Measurements from ENCODE around the gene SLC6A5. TPM values are rescaled to one million over a fixed set of nuclear protein-coding genes. Genes with fewer than 3 reads are reported as not detected.

The SLC6A5 gene
- total RNA-seq, 2 donors from 2014 or later, result 0.40 TPM; not detected in 1

- TF ChIP-seq CTCF (IDR thresholded peaks at IDR 0.05) (no peak), POLR2AphosphoS5 (IDR thresholded peaks at IDR 0.05) (no peak), POLR2A (IDR thresholded peaks at IDR 0.05) (no peak)
- H3K36me3 ChIP-seq, result no peaks in the 10 kb centered on the region
- intact Hi-C loops (cut with DNase I), result no loop called here
- no peaks in the 10 kb centered on the region for H3K27me3 ChIP-seq (replicated peaks; ENCODE audit: insufficient read depth)
- no peak overlapping the region for H3K27ac ChIP-seq
- no peaks in the 10 kb centered on the region for H3K9me3 ChIP-seq
- H3K4me1 ChIP-seq (replicated peaks), result no peaks in the 10 kb centered on the region
- DNase-seq (ENCODE audit: low spot score), result no peak
- H3K4me3 ChIP-seq, result no peak overlapping the region
- WGBS, result 93% methylated on average over 2 of the region's 2 CpGs
These were observed 77.2 kb downstream of the SLC6A5 start for GRCh38 chr11:20676658-20677057.

- Histone ChIP-seq H3K4me1 (replicated peaks) (no peaks in the 10 kb centered on the region), H3K4me3 (no peak overlapping the region), H3K9me3 (no peaks in the 10 kb centered on the region), H3K27ac (no peak overlapping the region), H3K36me3 (no peaks in the 10 kb centered on the region), H3K27me3 (replicated peaks; ENCODE audit: insufficient read depth) (no peaks in the 10 kb centered on the region)
- intact Hi-C loops (cut with DNase I), result no loop called here
- 53% methylated on average over 3 of the region's 3 CpGs for WGBS
- no peak for TF ChIP-seq POLR2AphosphoS5 (IDR thresholded peaks at IDR 0.05)
- no peak for TF ChIP-seq CTCF (IDR thresholded peaks at IDR 0.05)
- TF ChIP-seq POLR2A (IDR thresholded peaks at IDR 0.05), result no peak
- DNase-seq (ENCODE audit: low spot score), result no peak
These were observed 89.4 kb downstream of the SLC6A5 start for GRCh38 chr11:20688761-20689160.

GRCh38 chr11:20707876-20708275 lies 108.5 kb downstream of the SLC6A5 start:
- intact Hi-C loops (cut with DNase I), result no loop called here
- DNase-seq (ENCODE audit: low spot score), result no peak
- no peak overlapping the region for H3K4me3 ChIP-seq

More at GRCh38 chr11:20707876-20708275, 108.5 kb downstream of the SLC6A5 start:
- WGBS, result 48% methylated on average over 6 of the region's 6 CpGs
- Histone ChIP-seq H3K36me3 (no peaks in the 10 kb centered on the region), H3K9me3 (no peaks in the 10 kb centered on the region), H3K4me1 (replicated peaks) (no peaks in the 10 kb centered on the region), H3K27me3 (replicated peaks; ENCODE audit: insufficient read depth) (no peaks in the 10 kb centered on the region), H3K27ac (no peak overlapping the region)
- TF ChIP-seq POLR2A (IDR thresholded peaks at IDR 0.05) (no peak), POLR2AphosphoS5 (IDR thresholded peaks at IDR 0.05) (no peak)

Other genes starting within 250 kb of the SLC6A5 start
- gene HTATIP2, start 235.9 kb upstream of the SLC6A5 start, total RNA-seq, result 10 to 100 TPM; 35.1 to 48.0 TPM
- 10 to 100 TPM; 13.8 to 18.7 TPM for gene PRMT3, start 211.9 kb upstream of the SLC6A5 start, total RNA-seq
- gene NELL1, start 70.0 kb downstream of the SLC6A5 start, total RNA-seq, result 10 to 100 TPM in 1 of 2 donors, 1 to 10 TPM in 1; 1.8 to 10.3 TPM

Data from prostate gland (tissue), 2 donors.